ENCODE measurements around the gene UBLCP1.

GRCh38 chr5:159319363-159319762, 56.3 kb downstream of the UBLCP1 start:
- TF ChIP-seq CTCF (IDR thresholded peaks at IDR 0.05) (no peak), POLR2A (IDR thresholded peaks at IDR 0.05) (no peak)
